ENCODE data around the gene HIF1AN. TPM values are rescaled to one million over a fixed set of nuclear protein-coding genes. Genes with fewer than 3 reads are reported as not detected.

The HIF1AN gene
- polyA plus RNA-seq (2013, experiment 1 of 2): 14.9 TPM
- 16.3 TPM for polyA plus RNA-seq (2013, experiment 2 of 2)

DNA sequence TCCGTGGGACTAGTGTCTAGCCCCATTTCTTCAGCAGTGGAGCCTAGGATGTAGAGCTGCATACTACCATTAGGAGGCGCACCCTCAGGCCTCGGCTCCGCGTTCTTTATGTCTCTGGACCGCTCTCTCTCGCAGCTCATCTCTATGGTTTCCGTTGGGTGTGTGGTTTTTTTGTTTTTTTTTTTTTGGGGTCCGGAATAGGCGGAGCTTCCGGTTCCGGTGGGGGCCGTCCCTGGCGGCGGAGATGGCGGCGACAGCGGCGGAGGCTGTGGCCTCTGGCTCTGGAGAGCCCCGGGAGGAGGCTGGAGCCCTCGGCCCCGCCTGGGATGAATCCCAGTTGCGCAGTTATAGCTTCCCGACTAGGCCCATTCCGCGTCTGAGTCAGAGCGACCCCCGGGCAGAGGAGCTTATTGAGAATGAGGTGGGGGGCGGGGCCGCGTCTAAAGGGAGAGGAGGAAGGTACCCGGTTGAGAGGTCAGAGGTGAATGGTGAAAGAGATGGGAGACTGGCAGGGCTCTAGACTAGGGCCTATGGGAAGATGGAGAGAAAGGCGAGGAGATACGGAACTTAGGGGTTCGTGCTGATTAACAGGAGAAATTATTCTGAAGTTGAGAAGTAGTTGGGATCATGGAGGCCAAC, at the start of gene HIF1AN:
TSS of gene HIF1AN (plus strand) at position 229 of the 639 bp plus-strand sequence. CDS start at position 245, 16 bp downstream.
- Histone ChIP-seq H3K56ac (ENCODE audit: low read length) (peak within 1 kb of the TSS; percentile 86), H3K18ac (ENCODE audit: low read length) (peak within 1 kb of the TSS; percentile 61), H2BK5ac (ENCODE audit: low read length) (no peak within 1 kb of the TSS), H3K27ac (ENCODE audit: low read depth, low read length) (no peak within 1 kb of the TSS), H3K36me3 (ENCODE audit: control insufficient read depth, insufficient read depth, low read length) (no peaks in the 10 kb centered on the region), H2BK15ac (replicated peaks; ENCODE audit: low read depth) (no peak within 1 kb of the TSS), H3K4ac (ENCODE audit: low read depth, low read length) (no peak within 1 kb of the TSS), H3K79me2 (ENCODE audit: control insufficient read depth, insufficient read depth, low read length) (peaks cover 21% of the 10 kb centered on the region), H4K5ac (ENCODE audit: low read length) (peak within 1 kb of the TSS; percentile 71), H3K27me3 (ENCODE audit: insufficient read depth, low read length, poor library complexity) (peaks cover 2% of the 10 kb centered on the region), H3K4me2 (ENCODE audit: low read length) (peak within 1 kb of the TSS; percentile 92), H2BK120ac (ENCODE audit: low read depth, low read length) (no peak within 1 kb of the TSS), H2AK5ac (ENCODE audit: low read length) (no peak within 1 kb of the TSS), H3K4me1 (ENCODE audit: control insufficient read depth, low read depth, low read length) (peaks cover 6% of the 10 kb centered on the region), H3K9ac (ENCODE audit: low read length) (peak within 1 kb of the TSS; percentile 77), H4K8ac (ENCODE audit: low read depth, low read length) (peak within 1 kb of the TSS; percentile 76), H3K23ac (ENCODE audit: low read length) (no peak within 1 kb of the TSS), H3K4me3 (ENCODE audit: low read length) (peak within 1 kb of the TSS; percentile 34), H3K79me1 (ENCODE audit: low read length) (peaks cover 16% of the 10 kb centered on the region)
- no CpG with 5 or more reads among the region's 35 CpGs for WGBS (ENCODE audit: extremely low coverage, insufficient coverage, low lambda C conversion rate)
- peak; percentile 97 for DNase-seq

DNA sequence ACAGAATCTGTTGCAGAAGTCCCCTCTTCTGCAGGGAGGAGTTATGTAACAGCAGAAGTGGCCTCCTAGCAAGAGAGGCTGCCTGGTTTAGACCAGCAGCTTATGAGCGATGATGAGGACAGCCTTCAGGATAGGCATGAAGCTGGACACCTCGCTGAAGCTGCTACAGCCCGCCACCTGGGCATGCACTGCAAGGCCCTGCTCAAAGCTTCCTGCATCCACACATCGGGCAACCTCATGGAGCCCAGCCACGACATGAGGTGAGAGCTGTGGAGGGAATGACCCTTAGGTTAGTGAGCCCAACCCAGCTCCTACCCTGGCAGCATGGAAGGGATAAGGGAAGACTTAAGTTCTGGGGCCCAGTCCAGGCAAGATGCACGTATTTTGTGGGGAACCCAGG, 48.2 kb upstream of the HIF1AN start:
- H3K4ac ChIP-seq (ENCODE audit: low read depth, low read length): no peak overlapping the region
- no peak overlapping the region for H3K56ac ChIP-seq (ENCODE audit: low read length)
- H3K23ac ChIP-seq (ENCODE audit: low read length): no peak overlapping the region
- H2BK15ac ChIP-seq (replicated peaks; ENCODE audit: low read depth): no peak overlapping the region
- no peak overlapping the region for H3K27ac ChIP-seq (ENCODE audit: low read depth, low read length)
- peaks cover 11% of the 10 kb centered on the region for H3K27me3 ChIP-seq (ENCODE audit: insufficient read depth, low read length, poor library complexity)
- H3K4me3 ChIP-seq (ENCODE audit: low read length): no peak overlapping the region
- H2BK5ac ChIP-seq (ENCODE audit: low read length): no peak overlapping the region
- H4K8ac ChIP-seq (ENCODE audit: low read depth, low read length): no peak overlapping the region
- no peak overlapping the region for H3K4me2 ChIP-seq (ENCODE audit: low read length)
- H2AK5ac ChIP-seq (ENCODE audit: low read length): no peak overlapping the region
- H3K79me2 ChIP-seq (ENCODE audit: control insufficient read depth, insufficient read depth, low read length): no peaks in the 10 kb centered on the region
- H2BK120ac ChIP-seq (ENCODE audit: low read depth, low read length): no peak overlapping the region
- peaks cover 3% of the 10 kb centered on the region for H3K4me1 ChIP-seq (ENCODE audit: control insufficient read depth, low read depth, low read length)
- no peaks in the 10 kb centered on the region for H3K36me3 ChIP-seq (ENCODE audit: control insufficient read depth, insufficient read depth, low read length)
- H3K18ac ChIP-seq (ENCODE audit: low read length): no peak overlapping the region
- no peaks in the 10 kb centered on the region for H3K79me1 ChIP-seq (ENCODE audit: low read length)
- H3K9ac ChIP-seq (ENCODE audit: low read length): no peak overlapping the region
- no peak for DNase-seq
- no CpG with 5 or more reads among the region's 6 CpGs for WGBS (ENCODE audit: extremely low coverage, insufficient coverage, low lambda C conversion rate)
- no peak overlapping the region for H4K5ac ChIP-seq (ENCODE audit: low read length)

DNA sequence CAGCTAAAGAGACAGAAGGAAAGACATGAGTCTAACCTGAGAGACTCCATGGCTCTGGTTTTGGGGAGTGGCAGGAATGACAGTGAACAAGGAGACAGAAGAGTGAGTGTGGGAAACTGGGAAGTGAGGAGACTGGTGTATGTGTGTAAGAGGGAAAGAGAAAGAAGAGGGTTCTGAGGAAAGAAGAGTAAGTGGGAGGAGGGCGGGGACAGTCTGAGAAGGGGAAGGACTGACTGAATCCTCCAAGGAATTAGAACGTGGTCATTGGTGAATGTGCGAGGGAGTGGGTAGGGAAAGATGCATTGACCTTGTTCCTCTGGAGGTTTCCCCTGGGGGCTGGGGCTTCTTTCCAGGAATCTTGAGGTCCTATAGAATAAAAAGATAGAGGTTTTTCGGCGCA, 46.3 kb upstream of the HIF1AN start:
- whole genome bisulfite sequencing (ENCODE audit: extremely low coverage, insufficient coverage, low lambda C conversion rate): no CpG with 5 or more reads among the region's 5 CpGs

DNA sequence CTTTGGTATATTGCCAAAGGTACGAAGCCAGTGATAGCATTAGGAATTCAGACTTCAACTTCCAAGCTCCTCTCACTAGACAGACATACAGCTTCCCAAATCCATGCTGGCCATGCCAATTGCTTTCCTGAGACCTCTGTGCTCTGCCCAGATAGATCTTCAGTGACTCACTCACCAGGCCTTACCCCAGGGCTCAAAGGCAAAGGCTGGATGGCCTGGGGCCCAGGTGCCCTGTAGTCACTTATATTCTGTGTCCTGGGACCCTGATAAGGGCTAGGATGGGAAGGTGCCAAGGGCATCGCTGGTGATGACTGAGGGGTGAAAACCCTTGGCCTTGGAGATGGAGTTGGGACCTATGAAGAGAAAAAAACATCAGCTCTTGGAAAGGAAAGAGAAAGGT, 45.2 kb upstream of the HIF1AN start:
- Histone ChIP-seq H4K5ac (ENCODE audit: low read length) (no peak overlapping the region), H3K4me3 (ENCODE audit: low read length) (no peak overlapping the region), H3K23ac (ENCODE audit: low read length) (no peak overlapping the region), H4K8ac (ENCODE audit: low read depth, low read length) (no peak overlapping the region), H2AK5ac (ENCODE audit: low read length) (no peak overlapping the region), H3K27me3 (ENCODE audit: insufficient read depth, low read length, poor library complexity) (no peaks in the 10 kb centered on the region), H3K27ac (ENCODE audit: low read depth, low read length) (no peak overlapping the region), H3K4me2 (ENCODE audit: low read length) (no peak overlapping the region), H3K79me2 (ENCODE audit: control insufficient read depth, insufficient read depth, low read length) (no peaks in the 10 kb centered on the region), H3K36me3 (ENCODE audit: control insufficient read depth, insufficient read depth, low read length) (no peaks in the 10 kb centered on the region), H3K18ac (ENCODE audit: low read length) (no peak overlapping the region), H2BK120ac (ENCODE audit: low read depth, low read length) (no peak overlapping the region), H3K4ac (ENCODE audit: low read depth, low read length) (no peak overlapping the region), H3K4me1 (ENCODE audit: control insufficient read depth, low read depth, low read length) (no peaks in the 10 kb centered on the region), H3K56ac (ENCODE audit: low read length) (no peak overlapping the region), H2BK15ac (replicated peaks; ENCODE audit: low read depth) (no peak overlapping the region), H3K9ac (ENCODE audit: low read length) (no peak overlapping the region), H2BK5ac (ENCODE audit: low read length) (no peak overlapping the region), H3K79me1 (ENCODE audit: low read length) (no peaks in the 10 kb centered on the region)
- no peak for DNase-seq
- no CpG with 5 or more reads among the region's 2 CpGs for WGBS (ENCODE audit: extremely low coverage, insufficient coverage, low lambda C conversion rate)

More for the DNA sequence above, 46.3 kb upstream of the HIF1AN start:
- H3K36me3 ChIP-seq (ENCODE audit: control insufficient read depth, insufficient read depth, low read length): no peaks in the 10 kb centered on the region
- no peak for DNase-seq
- no peak overlapping the region for H3K4me3 ChIP-seq (ENCODE audit: low read length)
- no peak overlapping the region for H3K27ac ChIP-seq (ENCODE audit: low read depth, low read length)
- H3K56ac ChIP-seq (ENCODE audit: low read length): no peak overlapping the region
- no peak overlapping the region for H2BK120ac ChIP-seq (ENCODE audit: low read depth, low read length)
- no peak overlapping the region for H3K18ac ChIP-seq (ENCODE audit: low read length)
- no peak overlapping the region for H3K23ac ChIP-seq (ENCODE audit: low read length)
- no peaks in the 10 kb centered on the region for H3K79me1 ChIP-seq (ENCODE audit: low read length)
- H4K5ac ChIP-seq (ENCODE audit: low read length): no peak overlapping the region
- H2AK5ac ChIP-seq (ENCODE audit: low read length): no peak overlapping the region
- H3K9ac ChIP-seq (ENCODE audit: low read length): no peak overlapping the region
- H3K4me2 ChIP-seq (ENCODE audit: low read length): no peak overlapping the region
- H3K27me3 ChIP-seq (ENCODE audit: insufficient read depth, low read length, poor library complexity): peaks cover 1% of the 10 kb centered on the region
- no peaks in the 10 kb centered on the region for H3K79me2 ChIP-seq (ENCODE audit: control insufficient read depth, insufficient read depth, low read length)
- no peak overlapping the region for H2BK5ac ChIP-seq (ENCODE audit: low read length)
- H3K4ac ChIP-seq (ENCODE audit: low read depth, low read length): no peak overlapping the region
- H4K8ac ChIP-seq (ENCODE audit: low read depth, low read length): no peak overlapping the region
- H2BK15ac ChIP-seq (replicated peaks; ENCODE audit: low read depth): no peak overlapping the region
- H3K4me1 ChIP-seq (ENCODE audit: control insufficient read depth, low read depth, low read length): peaks cover 3% of the 10 kb centered on the region

DNA sequence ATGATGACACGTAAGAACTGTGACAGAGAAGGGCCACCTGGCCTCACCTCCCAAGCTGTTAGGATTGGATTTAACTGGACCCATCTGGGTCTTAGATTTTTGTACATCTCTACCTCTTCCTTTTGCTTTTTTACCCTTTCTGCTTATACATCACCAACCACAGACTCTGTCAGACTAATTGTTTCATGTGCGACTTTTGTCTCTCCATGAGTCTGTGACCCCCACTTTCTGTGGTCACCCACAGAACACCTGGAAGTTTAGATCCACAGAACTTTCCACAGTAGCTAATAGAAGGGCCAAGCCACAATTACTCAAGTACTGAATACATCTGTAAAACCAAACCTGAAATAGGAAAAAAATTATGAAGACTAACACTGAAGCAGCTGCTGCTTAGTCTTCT, 39.2 kb upstream of the HIF1AN start:
- H2BK5ac ChIP-seq (ENCODE audit: low read length): no peak overlapping the region
- no peak overlapping the region for H3K4ac ChIP-seq (ENCODE audit: low read depth, low read length)
- no peak overlapping the region for H3K56ac ChIP-seq (ENCODE audit: low read length)
- no peaks in the 10 kb centered on the region for H3K79me2 ChIP-seq (ENCODE audit: control insufficient read depth, insufficient read depth, low read length)
- no peak overlapping the region for H4K8ac ChIP-seq (ENCODE audit: low read depth, low read length)
- no peak overlapping the region for H3K27ac ChIP-seq (ENCODE audit: low read depth, low read length)
- WGBS (ENCODE audit: extremely low coverage, insufficient coverage, low lambda C conversion rate): no CpG with 5 or more reads among the region's 2 CpGs
- H4K5ac ChIP-seq (ENCODE audit: low read length): no peak overlapping the region
- H3K4me3 ChIP-seq (ENCODE audit: low read length): no peak overlapping the region
- no peak overlapping the region for H3K23ac ChIP-seq (ENCODE audit: low read length)
- no peaks in the 10 kb centered on the region for H3K36me3 ChIP-seq (ENCODE audit: control insufficient read depth, insufficient read depth, low read length)
- H3K9ac ChIP-seq (ENCODE audit: low read length): no peak overlapping the region
- no peak for DNase-seq
- H2AK5ac ChIP-seq (ENCODE audit: low read length): no peak overlapping the region
- no peak overlapping the region for H2BK15ac ChIP-seq (replicated peaks; ENCODE audit: low read depth)
- H3K18ac ChIP-seq (ENCODE audit: low read length): no peak overlapping the region
- H3K4me1 ChIP-seq (ENCODE audit: control insufficient read depth, low read depth, low read length): no peaks in the 10 kb centered on the region
- H3K4me2 ChIP-seq (ENCODE audit: low read length): no peak overlapping the region
- no peak overlapping the region for H2BK120ac ChIP-seq (ENCODE audit: low read depth, low read length)
- no peaks in the 10 kb centered on the region for H3K27me3 ChIP-seq (ENCODE audit: insufficient read depth, low read length, poor library complexity)
- H3K79me1 ChIP-seq (ENCODE audit: low read length): no peaks in the 10 kb centered on the region

DNA sequence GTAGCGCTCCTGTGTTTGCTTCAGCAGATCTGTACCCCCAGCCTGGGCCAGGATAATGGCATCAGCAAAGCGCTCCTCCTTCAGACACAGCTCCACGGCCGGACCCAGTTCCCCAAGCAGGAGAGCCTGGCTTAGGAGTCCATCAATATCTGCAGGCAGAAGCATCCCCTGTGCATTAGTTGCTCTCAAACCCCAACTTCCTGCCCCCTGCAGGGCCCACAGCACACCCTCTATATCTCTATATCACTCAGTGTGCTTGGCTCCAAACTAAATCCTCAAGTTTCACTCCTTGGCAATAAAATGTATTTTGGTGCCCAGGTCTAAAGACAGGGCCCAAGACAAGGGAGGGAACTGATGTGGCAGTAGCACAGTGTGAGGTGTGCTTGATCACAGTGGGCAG, 37.7 kb upstream of the HIF1AN start:
- no peak overlapping the region for H4K5ac ChIP-seq (ENCODE audit: low read length)

More for the DNA sequence above, 37.7 kb upstream of the HIF1AN start:
- Histone ChIP-seq H3K18ac (ENCODE audit: low read length) (no peak overlapping the region), H3K27ac (ENCODE audit: low read depth, low read length) (no peak overlapping the region), H3K4me2 (ENCODE audit: low read length) (no peak overlapping the region), H2BK5ac (ENCODE audit: low read length) (no peak overlapping the region), H3K4me3 (ENCODE audit: low read length) (no peak overlapping the region), H3K79me1 (ENCODE audit: low read length) (no peaks in the 10 kb centered on the region), H3K56ac (ENCODE audit: low read length) (no peak overlapping the region), H3K23ac (ENCODE audit: low read length) (no peak overlapping the region), H2BK15ac (replicated peaks; ENCODE audit: low read depth) (no peak overlapping the region), H3K36me3 (ENCODE audit: control insufficient read depth, insufficient read depth, low read length) (no peaks in the 10 kb centered on the region), H3K27me3 (ENCODE audit: insufficient read depth, low read length, poor library complexity) (no peaks in the 10 kb centered on the region), H3K79me2 (ENCODE audit: control insufficient read depth, insufficient read depth, low read length) (no peaks in the 10 kb centered on the region), H2BK120ac (ENCODE audit: low read depth, low read length) (no peak overlapping the region), H2AK5ac (ENCODE audit: low read length) (no peak overlapping the region), H3K4ac (ENCODE audit: low read depth, low read length) (no peak overlapping the region), H3K9ac (ENCODE audit: low read length) (no peak overlapping the region), H3K4me1 (ENCODE audit: control insufficient read depth, low read depth, low read length) (no peaks in the 10 kb centered on the region), H4K8ac (ENCODE audit: low read depth, low read length) (no peak overlapping the region)
- WGBS (ENCODE audit: extremely low coverage, insufficient coverage, low lambda C conversion rate): no CpG with 5 or more reads among the region's 4 CpGs
- DNase-seq: no peak
